Measurements from ENCODE around the gene CCDC57.

The CCDC57 gene

DNA sequence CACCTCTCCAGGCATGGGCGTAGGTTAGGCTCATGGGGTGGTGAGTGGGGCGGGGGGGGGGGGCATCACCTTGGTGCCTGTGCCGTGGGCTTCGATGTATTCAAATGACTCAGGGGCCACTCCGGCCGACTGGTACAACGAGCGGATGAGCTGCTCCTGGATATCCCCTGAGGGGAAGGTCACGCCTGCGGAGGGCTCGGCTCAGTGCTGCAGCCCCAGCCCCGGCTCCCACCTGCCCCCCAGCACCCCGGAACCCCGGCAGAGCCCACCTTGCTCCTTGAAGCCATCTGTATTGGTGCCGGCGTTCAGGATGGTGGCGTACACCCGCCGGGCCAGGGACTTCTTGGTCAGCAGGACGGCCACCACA lies 120.0 kb downstream of the CCDC57 start:
- DNase-seq (ENCODE audit: low read depth), result no peak

DNA sequence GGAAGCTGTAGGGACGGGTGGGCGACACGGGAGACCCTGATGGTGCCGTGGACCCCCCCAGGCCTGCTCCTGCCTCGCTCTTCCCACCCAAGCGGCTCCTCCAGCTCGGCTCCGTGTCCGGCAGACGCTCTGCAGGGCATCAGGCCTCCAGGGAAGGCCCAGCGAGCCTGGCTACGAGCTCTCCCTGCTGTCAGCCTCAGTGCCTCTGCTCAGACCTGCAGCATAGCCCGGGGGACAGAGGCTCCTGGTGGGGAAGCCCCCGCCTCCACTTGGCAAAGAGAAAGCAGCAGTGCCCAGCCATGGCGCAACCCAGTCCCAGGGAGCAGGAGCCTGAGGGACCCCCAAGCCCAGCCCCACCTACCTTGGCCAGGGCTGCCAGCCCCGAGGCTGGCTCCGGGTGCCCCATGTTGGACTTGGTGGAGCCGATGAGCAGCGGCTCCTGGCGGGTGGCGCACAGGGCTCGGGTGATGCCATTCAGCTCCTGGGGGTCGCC lies 120.5 kb downstream of the CCDC57 start:
- no peak for DNase-seq (ENCODE audit: low read depth)

DNA sequence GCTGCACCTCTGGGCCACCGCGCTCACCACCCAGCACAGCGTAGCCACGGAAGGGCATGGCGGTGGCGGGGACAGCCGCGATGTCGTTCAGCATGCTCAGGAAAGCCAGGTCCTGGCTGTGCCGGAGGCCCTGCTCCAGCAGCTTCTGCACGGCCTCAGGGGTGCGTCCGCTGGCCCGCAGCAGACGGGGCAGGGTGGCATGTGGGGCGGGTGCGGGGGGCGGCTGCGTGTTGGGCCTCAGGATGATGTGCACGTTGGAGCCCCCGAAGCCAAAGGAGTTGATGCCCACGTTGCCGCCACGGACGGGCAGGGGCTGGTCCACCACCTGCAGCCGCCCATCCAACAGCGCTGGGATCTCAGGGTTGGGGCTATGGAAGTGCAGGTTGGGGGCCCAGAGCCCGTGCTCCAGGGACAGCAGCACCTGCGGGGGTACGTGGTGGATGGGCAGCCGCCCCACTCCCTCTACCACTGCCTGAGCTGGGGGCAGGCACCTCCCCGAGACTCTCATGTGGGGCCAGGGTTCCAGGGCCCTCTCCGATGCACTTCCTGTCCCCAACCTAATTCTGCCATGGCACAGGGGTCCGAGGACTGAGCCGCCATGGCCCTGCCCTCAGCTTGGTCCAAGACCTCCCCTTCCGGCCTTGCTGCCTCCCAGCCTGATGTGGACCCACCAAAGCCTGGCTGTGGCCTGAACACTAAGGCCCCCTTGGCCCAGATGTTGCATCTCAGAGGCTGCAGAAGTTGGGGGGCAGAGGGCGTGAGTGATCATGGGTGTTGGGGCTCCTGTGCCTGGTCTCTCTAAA lies 121.2 kb downstream of the CCDC57 start:
- no peak for DNase-seq (ENCODE audit: low read depth)

DNA sequence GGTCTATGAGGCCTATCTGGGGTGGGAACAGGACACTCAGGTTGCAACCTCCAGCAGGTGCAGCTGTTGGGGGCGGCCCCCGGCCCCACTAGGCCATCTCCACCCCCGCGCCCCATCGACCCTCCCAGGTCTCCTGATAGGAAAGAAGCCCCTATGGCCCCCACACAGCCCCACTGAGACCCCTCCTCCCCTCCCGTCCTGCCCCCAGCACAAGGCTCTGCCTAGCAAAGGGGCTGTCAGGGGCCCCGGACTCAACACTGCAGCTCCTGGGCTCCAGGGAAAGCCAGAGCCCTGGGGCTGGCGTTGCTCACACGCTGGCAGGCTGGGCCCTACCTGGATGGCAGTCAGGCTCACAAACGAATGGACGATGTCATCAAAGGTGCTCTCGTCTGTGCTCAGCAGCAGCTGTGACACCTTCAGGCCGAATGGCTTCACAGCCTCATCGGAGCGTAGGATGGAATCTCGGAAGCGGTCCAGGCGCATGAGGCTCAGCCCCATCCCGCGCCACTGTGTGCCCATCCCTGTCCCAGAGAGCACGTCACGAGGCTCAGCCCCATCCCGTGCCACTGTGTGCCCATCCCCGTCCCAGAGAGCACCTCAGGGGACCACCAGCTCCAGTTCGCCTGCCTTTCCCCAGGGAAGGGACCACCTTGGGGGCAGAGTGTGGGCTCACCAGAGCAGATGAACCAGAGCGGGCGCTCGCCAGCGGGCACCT lies 121.9 kb downstream of the CCDC57 start:
- no peak for DNase-seq (ENCODE audit: low read depth)

DNA sequence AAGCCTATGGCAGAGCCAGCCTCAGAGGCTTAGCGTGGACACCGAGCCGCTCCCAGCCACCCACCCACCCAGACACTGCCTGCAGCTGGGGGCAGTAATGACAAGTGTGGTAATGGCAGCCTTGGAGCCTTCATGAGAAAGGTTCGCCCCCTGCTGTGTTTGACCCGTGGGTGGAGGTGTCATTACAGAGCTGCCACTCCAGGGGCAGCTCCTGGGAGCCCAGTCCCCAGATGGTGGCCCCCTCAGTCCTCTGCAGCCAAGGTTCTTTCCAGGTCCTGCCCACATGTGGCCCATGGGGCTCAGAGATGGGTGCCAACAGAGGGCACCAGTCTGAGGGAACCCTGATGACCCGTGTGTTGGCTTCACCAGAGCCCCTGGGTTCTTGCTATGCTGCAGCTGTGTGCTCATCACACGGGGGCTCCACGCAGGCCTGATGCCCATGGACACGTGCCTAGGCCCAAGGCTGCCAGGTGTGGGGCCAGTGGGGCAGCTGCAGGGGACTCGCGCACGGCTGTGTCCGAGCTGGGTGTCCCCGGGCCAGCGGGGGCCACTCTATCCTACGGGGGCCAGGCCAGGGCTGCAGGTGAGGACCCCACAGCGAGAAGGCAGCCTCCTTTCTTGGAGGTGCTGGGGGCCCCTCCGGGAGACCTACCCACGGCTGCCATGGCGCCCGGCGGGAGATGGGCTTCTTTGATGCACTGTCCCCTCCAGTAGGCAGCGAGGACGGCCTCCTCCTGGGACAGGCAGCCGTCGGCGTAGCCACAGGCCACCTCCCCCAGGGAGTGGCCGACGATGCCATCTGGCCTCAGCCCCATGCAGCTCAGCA lies 122.7 kb downstream of the CCDC57 start:
- no peak for DNase-seq (ENCODE audit: low read depth)

DNA sequence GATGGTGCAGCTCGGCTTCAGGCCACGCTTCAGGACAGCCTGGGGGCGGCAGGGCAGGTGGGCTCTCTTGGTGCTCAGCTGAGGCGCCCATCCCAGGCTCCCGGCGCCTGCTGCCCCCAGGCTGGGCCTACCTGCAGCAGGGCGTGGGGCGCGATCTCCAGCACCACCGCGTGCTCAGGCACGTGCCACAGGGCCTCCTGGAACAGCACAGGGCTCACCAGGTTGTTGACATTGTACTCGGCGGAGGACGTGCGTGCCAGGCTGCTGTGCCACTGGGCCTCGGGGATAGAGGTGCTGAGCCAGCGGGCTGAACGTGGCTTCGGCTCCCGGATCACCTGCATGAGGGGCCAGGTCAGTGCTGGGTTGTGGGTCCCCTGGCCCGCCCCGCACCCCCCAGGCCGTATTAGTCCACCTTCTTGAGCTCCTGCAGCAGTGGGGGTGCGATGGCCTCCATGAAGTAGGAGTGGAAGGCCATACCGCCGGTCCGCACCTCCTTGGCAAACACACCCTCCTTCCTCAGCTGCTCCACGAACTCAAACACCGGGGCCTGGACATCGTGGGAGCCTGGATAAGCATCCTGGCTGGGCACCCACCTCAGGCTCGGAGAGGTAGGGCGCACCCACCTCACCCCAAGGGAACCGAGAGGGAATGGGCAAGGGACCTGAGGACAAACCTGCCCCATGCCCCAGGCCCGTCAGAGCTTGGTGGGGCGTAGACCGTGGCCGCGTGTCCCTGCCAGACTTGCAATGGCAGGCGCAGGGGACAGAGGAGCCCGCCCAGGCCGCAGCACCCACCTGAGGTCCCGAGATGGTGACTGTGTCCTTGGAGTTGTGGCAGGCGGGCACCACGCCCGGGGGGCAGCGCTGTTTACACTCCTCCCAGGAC lies 123.6 kb downstream of the CCDC57 start:
- no peak for DNase-seq (ENCODE audit: low read depth)

DNA sequence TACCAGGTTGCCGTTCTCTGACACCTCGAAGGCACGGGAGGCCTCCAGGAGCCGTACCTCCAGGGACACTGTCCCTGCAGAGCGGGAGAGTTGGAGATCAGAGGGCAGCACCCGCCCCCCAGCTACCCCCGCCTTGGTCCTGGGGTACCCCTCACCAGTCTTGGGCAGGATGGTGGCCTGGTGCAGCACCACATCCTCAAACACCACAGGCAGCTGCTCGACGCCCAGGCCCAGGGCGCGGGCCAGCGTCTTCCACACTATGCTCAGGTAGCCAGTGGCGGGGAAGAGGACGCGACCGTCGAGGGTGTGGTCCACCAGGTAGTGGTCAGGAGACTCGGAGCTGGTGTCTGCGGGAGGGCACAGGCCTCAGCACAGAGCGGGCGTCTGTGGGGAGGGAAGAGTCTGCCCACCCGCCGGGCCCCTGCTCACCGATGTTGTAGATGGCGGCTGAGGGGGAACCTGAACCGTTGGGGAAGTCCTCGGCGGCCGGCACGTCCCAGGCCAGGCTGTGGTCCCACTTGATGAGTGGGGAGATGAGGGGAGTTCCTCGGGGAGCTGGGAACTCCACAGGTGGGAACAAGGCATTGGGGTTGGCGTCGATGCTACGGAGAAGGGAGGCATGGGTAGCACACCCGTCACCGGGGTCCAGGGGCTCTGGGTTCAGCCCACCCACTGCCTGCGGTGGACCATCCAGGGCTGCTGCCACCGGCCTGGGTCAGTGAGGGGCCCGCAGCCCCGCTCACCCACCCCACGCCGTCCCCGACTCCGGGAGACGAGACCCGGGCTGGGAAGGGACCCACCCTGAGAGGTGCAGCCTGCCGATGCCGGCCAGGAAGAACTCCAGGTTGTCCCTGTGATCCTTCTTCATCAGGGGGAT lies 124.4 kb downstream of the CCDC57 start:
- DNase-seq (ENCODE audit: low read depth), result no peak

DNA sequence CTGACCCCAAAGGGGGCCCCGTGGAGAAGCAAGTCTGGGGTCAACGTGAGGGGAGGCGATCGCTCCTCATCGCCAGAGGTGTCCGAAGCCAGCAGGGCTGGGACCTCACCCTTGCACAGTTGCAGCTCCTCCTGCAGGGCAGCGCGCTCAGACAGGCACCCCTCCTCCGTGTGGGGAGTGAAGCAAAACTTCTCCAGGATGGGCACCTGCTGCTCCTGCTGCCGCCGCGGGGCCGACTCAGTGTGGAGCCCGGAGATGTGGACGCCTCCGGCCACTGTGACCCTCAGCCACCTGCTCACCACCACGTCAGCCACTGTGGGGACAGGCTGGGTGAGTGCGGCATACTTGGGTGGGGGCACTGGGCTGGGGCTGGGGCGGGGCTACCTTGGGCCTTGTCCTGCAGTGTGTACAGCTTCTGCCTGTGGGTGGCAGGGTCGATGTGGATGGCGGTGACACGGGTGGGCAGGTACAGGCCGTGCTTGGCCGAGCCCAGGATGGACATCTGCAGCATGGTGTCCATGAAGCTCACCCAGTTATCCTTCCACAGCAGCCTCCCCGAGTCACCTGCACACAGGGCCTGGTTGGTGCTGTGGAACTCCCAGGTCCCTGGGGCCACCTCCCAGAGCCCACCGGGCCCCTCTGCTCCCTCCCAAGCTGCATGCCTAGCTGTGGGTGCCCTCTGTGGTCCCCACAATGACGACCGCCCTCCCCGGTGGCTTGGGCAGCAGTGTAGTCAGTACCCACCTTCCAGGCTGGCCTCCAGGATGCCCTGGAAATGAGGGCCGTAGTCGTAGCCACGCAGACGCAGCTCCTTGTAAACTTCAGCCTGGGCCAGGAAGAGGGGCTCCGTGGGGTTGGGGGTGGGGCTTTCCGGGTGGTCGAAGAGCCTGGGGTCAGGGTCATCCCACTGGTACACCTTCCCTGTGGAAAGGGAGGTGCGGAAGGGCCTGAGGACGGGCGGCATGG lies 125.4 kb downstream of the CCDC57 start:
- DNase-seq (ENCODE audit: low read depth), result no peak

DNA sequence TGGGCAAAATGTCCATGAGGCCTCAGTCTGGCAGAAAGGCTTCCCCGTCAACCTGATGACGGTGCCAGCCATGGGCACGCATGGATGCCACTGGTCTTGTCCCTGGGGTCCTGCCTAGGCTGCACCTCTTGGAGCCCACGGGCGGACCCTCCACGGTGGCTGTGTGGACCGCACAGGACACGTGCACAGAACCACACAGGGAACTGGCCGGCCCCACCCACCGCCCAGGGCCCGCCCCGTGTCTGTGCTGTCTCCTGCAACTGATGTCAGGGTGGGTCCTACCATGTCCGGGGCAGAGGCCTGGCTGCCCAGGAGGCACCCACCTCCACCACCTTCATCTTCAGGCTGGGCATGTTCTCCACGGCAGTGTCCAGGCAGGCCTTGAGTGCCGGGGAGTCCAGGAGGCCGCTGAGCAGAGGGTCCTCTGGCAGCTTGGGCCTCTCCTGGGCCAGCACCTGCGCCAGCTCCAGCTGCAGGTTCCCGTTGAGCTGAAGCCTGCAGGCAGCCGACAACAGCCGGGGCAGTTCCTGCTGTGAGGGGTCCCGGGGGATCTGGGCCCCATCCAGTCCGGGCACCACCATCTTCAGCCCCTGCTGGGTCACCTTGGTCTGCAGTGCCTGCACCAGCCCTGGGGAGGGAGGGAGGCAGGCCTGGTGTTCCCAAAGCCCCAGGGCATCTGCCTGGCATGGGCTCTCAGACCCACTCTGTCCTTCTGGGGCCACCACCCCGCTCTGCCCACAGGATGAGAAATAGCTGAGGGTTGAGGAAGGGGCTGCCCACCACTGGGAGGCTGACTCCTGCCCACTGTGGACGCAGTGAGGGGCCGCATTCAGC lies 126.5 kb downstream of the CCDC57 start:
- no peak for DNase-seq (ENCODE audit: low read depth)

DNA sequence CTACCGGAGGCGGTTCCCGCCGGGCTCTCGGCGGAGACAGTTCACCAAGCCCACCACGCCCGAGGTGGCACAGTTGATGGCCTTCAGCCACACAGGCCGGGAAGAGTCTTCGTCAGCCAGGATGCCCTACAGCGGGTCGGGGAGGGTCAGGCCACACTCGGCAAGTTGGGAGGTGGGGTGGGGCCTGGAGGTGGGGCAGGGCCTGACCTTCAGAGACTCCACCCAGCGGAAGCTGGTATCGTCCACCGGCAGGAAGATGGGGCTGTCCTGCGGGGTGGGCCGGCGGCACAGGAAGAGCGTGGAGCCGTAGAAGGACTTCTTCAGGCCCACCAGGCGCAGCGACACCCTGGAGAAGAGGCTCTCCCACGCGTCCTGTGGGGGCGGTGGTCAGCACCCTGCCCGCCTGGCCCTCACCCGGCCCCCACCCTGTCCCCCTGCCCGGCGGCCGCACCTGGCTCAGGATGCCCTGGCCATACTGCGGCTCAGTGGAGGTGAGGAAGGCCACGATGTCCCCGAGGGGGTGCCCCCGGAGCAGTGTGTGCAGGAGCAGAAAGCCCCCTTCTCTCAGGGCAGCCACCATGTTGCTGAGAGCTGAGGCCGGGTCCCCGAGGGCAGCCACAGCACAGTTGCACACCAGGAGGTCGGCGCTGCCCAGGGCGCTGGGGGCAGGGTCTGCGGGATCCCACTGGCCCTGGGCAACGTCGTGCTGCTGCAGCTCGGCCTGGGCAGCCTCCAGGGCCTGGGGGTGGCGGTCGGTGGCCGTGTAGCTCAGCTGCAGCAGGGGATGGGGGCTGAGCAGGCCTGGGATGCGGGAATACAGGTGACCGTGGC lies 127.4 kb downstream of the CCDC57 start:
- no peak for DNase-seq (ENCODE audit: low read depth)

DNA sequence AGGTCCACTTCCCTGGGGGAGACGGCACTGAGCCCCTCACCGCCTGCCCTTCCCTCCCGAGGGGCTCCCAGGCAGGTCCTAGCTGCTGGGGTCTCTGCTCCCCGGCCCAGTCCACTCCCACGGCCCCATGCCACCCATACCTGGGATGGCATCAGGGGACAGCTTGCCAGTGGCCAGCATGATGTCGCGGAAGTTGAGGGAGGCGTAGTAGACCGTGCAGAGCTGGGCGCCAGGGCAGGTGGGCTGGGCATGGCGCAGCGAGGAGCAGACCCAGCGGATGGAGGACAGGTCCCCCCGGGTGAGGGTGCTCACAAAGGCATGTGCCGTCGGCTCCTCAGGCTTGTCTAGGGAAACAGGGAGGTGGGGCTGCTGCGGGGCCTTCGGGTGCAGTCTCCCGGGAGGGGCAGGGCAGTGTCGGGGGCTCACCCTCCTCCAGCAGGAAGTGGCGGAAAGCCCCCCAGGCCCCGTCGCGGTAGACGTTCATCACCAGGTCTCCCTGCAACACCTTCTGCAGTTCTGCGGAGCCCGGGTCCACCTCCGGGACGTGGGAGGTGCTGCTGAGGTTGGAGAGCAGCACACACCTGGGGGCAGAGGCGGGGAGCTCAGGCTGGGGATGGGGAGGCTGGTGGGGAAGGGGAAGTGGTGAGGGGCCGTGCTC lies 128.1 kb downstream of the CCDC57 start:
- DNase-seq (ENCODE audit: low read depth), result no peak

DNA sequence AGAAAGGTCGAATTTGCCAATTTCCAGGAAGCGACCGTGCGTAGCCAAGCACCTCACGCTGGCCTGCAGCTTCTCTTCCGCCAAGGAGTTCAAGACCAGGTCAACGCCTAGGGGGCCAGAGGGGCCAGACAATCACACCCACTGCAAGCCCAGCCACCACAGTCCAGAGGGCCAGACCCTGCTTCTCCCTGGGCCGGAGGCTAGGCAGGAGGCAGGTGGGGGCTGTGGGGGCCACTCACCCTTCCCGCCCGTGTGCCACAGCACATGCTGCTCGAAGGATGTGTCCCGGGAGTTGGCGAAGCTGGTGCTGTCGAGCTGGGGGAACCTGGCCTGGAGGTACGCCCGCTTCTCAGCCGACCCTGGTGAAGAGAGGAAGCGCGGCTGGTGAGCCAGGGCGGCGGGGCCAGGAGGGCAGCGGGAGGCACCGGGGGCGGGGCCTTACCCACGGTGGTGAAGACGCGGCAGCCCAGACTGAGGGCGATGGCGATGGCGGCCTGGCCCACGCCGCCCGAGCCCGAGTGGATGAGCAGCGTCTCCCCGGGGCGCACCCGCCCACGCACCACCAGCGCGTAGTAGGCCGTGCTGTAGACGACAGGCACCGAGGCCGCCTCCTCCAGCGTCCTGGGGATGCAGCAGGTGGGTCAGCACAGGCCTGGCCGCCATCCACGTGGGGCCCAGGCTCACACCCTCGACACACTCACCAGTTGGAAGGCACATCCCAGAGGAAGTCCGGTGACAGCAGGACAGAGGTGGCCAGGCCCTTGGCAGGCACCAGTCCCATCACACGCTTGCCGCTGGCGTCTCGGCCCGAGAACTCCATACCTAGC lies 128.9 kb downstream of the CCDC57 start:
- no peak for DNase-seq (ENCODE audit: low read depth)

DNA sequence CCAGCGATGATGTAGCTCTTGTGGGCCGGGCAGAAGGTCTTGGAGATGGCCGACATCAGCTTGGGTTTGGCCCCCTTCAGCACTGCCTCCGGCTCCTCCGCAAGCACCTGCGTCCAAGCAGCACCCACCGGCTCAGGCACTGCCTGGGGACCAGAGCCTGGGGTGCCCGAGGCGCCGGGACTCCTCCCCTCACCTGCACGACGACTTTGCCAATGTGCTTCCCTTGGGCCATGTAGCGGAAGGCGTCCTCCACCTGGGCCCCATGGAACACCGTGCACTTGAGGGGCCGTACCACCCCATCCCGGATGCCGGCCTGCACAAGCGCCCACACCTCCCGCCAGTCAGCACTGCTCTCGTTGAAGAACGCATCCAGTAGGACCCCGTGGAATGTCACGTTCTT lies 129.6 kb downstream of the CCDC57 start:
- no peak for DNase-seq (ENCODE audit: low read depth)

DNA sequence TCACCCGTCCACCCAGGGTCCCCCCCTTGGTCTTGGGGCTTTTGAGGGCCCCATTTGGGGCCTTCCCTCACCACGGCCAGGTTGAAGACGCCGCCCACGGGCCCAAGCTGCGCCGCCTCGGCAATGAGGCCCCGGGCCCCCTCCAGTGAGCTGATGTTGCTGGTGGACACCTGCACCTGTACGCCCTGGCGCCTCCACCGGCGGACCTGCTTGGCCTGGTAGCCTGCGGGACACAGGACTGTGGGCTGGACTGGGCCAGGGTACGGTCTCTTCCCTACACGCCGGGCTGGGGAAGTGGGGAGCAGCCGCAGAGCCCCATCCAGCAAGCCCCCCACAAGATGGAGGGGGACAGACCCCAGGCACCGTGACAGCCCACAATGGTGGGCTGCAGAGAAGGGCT lies 130.2 kb downstream of the CCDC57 start:
- no peak for DNase-seq (ENCODE audit: low read depth)

DNA sequence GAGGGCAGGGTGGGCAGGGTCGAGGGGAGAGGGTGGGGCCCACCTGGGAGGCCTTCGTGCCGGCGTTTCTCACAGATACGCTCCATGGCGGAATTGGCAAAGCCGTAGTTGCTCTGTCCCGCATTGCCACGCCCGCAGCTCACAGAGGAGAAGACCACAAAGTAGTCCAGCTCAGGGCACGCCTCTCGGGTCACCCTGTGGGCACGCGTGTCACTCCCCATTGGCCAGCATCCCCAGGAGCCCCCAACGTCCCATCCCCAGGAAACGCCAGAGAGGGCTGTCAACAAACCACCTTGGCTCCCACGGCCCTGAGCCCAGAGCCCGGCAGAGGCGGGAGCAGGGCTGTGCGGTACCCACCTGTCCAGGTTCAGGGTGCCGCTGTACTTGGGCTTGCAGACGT lies 130.7 kb downstream of the CCDC57 start:
- DNase-seq (ENCODE audit: low read depth), result no peak

DNA sequence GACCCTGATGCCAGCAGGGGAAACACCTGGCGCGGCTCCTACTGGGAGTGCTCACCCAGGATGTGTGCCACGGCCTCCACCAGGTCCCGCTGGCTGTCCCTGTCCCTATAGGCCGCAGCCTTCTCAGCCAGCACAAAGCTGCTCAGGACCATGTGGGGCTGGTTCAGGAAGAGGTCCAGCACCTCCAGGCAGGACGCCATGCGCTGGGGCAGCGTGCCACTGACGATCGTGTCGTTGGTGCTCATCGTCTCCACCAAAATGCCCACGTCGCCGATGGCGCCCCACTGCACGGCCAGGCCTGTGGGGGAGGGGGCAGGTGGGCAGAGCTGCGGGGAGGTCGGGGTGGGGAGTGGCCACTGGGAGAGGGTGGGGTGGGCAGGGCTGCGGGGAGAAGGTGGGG lies 131.1 kb downstream of the CCDC57 start:
- DNase-seq (ENCODE audit: low read depth), result no peak
